Astrocyte (in vitro differentiated cells and primary cell): Measurements from ENCODE around the gene ORC4. TPM values are rescaled to one million over a fixed set of nuclear protein-coding genes. Genes with fewer than 3 reads are reported as not detected.

Source experiments
- DNase-seq: peaks from one replicate; pipeline ENCODE4 v3.0.0-alpha.2; 2010; ENCODE audit warnings: low read depth
- FAIRE-seq: peaks from 2 replicates; lab custom pipeline; 2011; peaks lifted over from hg19 to GRCh38; lab: Jason Lieb, UNC
- H2AFZ ChIP-seq: 2 replicates; pipeline ENCODE4 v1.6.0; 2012; ENCODE audit warnings: low read depth, low read length, inconsistent platforms
- H3K27ac ChIP-seq: 2 replicates; pipeline ENCODE4 v1.5.1; 2011; ENCODE audit warnings: low read depth, low read length, inconsistent platforms
- H3K27me3 ChIP-seq: 2 replicates; pipeline ENCODE4 v1.6.0; 2011; ENCODE audit warnings: low read length, inconsistent platforms; ENCODE audit not compliant: insufficient read depth
- H3K36me3 ChIP-seq: 2 replicates; pipeline ENCODE4 v1.5.1; 2011; ENCODE audit warnings: low read length, inconsistent platforms; ENCODE audit not compliant: insufficient read depth
- H3K4me1 ChIP-seq: 2 replicates; pipeline ENCODE4 v1.5.1; 2011; ENCODE audit warnings: low read length, inconsistent platforms; ENCODE audit not compliant: insufficient read depth
- H3K4me2 ChIP-seq: 2 replicates; pipeline ENCODE4 v1.6.0; 2012; ENCODE audit warnings: low read length, inconsistent platforms
- H3K4me3 ChIP-seq: 2 replicates; pipeline ENCODE4 v1.5.1; 2011; ENCODE audit warnings: low read depth, mild to moderate bottlenecking, low read length, inconsistent platforms; ENCODE audit not compliant: insufficient read depth
- H3K79me2 ChIP-seq: 2 replicates; pipeline ENCODE4 v1.6.0; 2012; ENCODE audit warnings: mild to moderate bottlenecking, low read length, inconsistent platforms; ENCODE audit not compliant: insufficient read depth
- H3K9ac ChIP-seq: 2 replicates; pipeline ENCODE4 v1.6.0; 2012; ENCODE audit warnings: mild to moderate bottlenecking, low read length, inconsistent platforms
- H3K9me3 ChIP-seq: 2 replicates; pipeline ENCODE4 v1.5.1; 2012; ENCODE audit warnings: low read depth, mild to moderate bottlenecking, low read length, inconsistent platforms; ENCODE audit not compliant: insufficient read depth
- H4K20me1 ChIP-seq: 2 replicates; pipeline ENCODE4 v1.6.0; 2012; ENCODE audit warnings: low read length, inconsistent platforms; ENCODE audit not compliant: insufficient read depth
- H3K27ac Mint-ChIP-seq: one replicate; pipeline ENCODE4 v1.8.0; 2021; ENCODE audit warnings: mild to moderate bottlenecking, mixed read lengths; ENCODE audit not compliant: unreplicated experiment
- H3K27me3 Mint-ChIP-seq: one replicate; pipeline ENCODE4 v1.8.0; 2021; ENCODE audit warnings: low read depth, mixed read lengths; ENCODE audit not compliant: unreplicated experiment
- H3K36me3 Mint-ChIP-seq: one replicate; pipeline ENCODE4 v1.8.0; 2021; ENCODE audit warnings: low read depth, mixed read lengths; ENCODE audit not compliant: unreplicated experiment
- H3K4me1 Mint-ChIP-seq: one replicate; pipeline ENCODE4 v1.8.0; 2021; ENCODE audit warnings: low read depth, mixed read lengths; ENCODE audit not compliant: unreplicated experiment
- H3K4me3 Mint-ChIP-seq: one replicate; pipeline ENCODE4 v1.8.0; 2021; ENCODE audit warnings: mild to moderate bottlenecking, moderate library complexity, mixed read lengths; ENCODE audit not compliant: unreplicated experiment
- H3K9me3 Mint-ChIP-seq: one replicate; pipeline ENCODE4 v1.8.0; 2021; ENCODE audit warnings: mild to moderate bottlenecking, mixed read lengths; ENCODE audit not compliant: unreplicated experiment
- CTCF ChIP-seq: IDR thresholded peaks from 2 replicates; pipeline ENCODE4 v1.5.1; 2011; ENCODE audit warnings: low read depth, mild to moderate bottlenecking, inconsistent platforms, low read length, moderate library complexity; ENCODE audit not compliant: insufficient read depth
- EZH2 ChIP-seq: IDR thresholded peaks from 2 replicates; pipeline ENCODE4 v1.6.1; 2012; ENCODE audit warnings: mild to moderate bottlenecking, low read length, inconsistent platforms; ENCODE audit not compliant: insufficient read depth
- total RNA-seq: library from RNA; stranded (reverse); gene quantifications from 2 replicates; pipeline ENCODE4 v1.2.1, GENCODE V29; 2021

Gene ORC4
- total RNA-seq, 1 donor from 2014 or later: 43.8 TPM

GRCh38 chr2:147952118-147952517, 68.4 kb downstream of the ORC4 start:
- FAIRE-seq: no peak
- Histone ChIP-seq H2AFZ (no peak overlapping the region), H3K36me3 (no peaks in the 10 kb centered on the region), H3K9me3 (no peaks in the 10 kb centered on the region), H3K27me3 (no peaks in the 10 kb centered on the region), H3K4me1 (no peaks in the 10 kb centered on the region), H3K79me2 (no peaks in the 10 kb centered on the region), H3K4me2 (no peak overlapping the region), H4K20me1 (no peaks in the 10 kb centered on the region), H3K27ac (no peak overlapping the region), H3K4me3 (no peak overlapping the region), H3K9ac (no peak overlapping the region)
- Mint-ChIP-seq H3K4me1 (no peaks in the 10 kb centered on the region), H3K36me3 (no peaks in the 10 kb centered on the region), H3K27me3 (no peaks in the 10 kb centered on the region), H3K27ac (no peak overlapping the region), H3K4me3 (no peak overlapping the region), H3K9me3 (no peaks in the 10 kb centered on the region)
- DNase-seq: no peak
- TF ChIP-seq EZH2 (no peak), CTCF (no peak)

- no peak for TF ChIP-seq EZH2
- no peak for TF ChIP-seq CTCF
- Histone ChIP-seq H3K9me3 (no peaks in the 10 kb centered on the region), H3K4me1 (no peaks in the 10 kb centered on the region), H3K9ac (no peak overlapping the region), H3K79me2 (no peaks in the 10 kb centered on the region), H3K27ac (no peak overlapping the region), H3K36me3 (no peaks in the 10 kb centered on the region), H3K4me2 (no peak overlapping the region), H2AFZ (no peak overlapping the region), H4K20me1 (peaks cover 8% of the 10 kb centered on the region), H3K27me3 (no peaks in the 10 kb centered on the region), H3K4me3 (no peak overlapping the region)
- H3K4me1 Mint-ChIP-seq: no peaks in the 10 kb centered on the region
- H3K27me3 Mint-ChIP-seq: no peaks in the 10 kb centered on the region
- no peak overlapping the region for H3K27ac Mint-ChIP-seq
- no peaks in the 10 kb centered on the region for H3K36me3 Mint-ChIP-seq
- no peak overlapping the region for H3K4me3 Mint-ChIP-seq
- DNase-seq: no peak
- no peaks in the 10 kb centered on the region for H3K9me3 Mint-ChIP-seq
- no peak for FAIRE-seq
Measured at GRCh38 chr2:147945660-147946059, 74.9 kb downstream of the ORC4 start.

GRCh38 chr2:147939313-147939712, 81.2 kb downstream of the ORC4 start:
- H3K27me3 ChIP-seq: no peaks in the 10 kb centered on the region
- Mint-ChIP-seq H3K4me3 (no peak overlapping the region), H3K9me3 (no peaks in the 10 kb centered on the region), H3K27me3 (no peaks in the 10 kb centered on the region), H3K27ac (no peak overlapping the region), H3K4me1 (no peaks in the 10 kb centered on the region), H3K36me3 (no peaks in the 10 kb centered on the region)
- DNase-seq (no peak), FAIRE-seq (no peak)
- H3K9ac ChIP-seq: no peak overlapping the region
- no peaks in the 10 kb centered on the region for H3K79me2 ChIP-seq
- no peak overlapping the region for H3K4me3 ChIP-seq
- TF ChIP-seq EZH2 (no peak), CTCF (no peak)
- H4K20me1 ChIP-seq: no peaks in the 10 kb centered on the region
- no peak overlapping the region for H2AFZ ChIP-seq
- H3K9me3 ChIP-seq: no peaks in the 10 kb centered on the region
- H3K36me3 ChIP-seq: peaks cover 5% of the 10 kb centered on the region
- H3K4me1 ChIP-seq: no peaks in the 10 kb centered on the region
- H3K4me2 ChIP-seq: no peak overlapping the region
- no peak overlapping the region for H3K27ac ChIP-seq
